H9 (cell line): ENCODE results near the gene ZNF408. TPM values are rescaled to one million over a fixed set of nuclear protein-coding genes. Genes with fewer than 3 reads are reported as not detected.

Source experiments
- DNase-seq: peaks from one replicate; pipeline ENCODE4 v3.0.0-alpha.2; 2017
- H2AFZ ChIP-seq: one replicate; pipeline ENCODE4 v1.6.1; 2013; ENCODE audit warnings: mild to moderate bottlenecking, low read length, control low read depth, moderate library complexity
- H2AK5ac ChIP-seq: 2 replicates; pipeline ENCODE4 v1.6.1; 2013; ENCODE audit warnings: low read length, control low read depth, mixed read lengths; ENCODE audit not compliant: insufficient read length
- H2BK120ac ChIP-seq: one replicate; pipeline ENCODE4 v1.6.1; 2013; ENCODE audit warnings: low read depth, mild to moderate bottlenecking, low read length, control low read depth, inconsistent platforms; ENCODE audit not compliant: poor library complexity, severe bottlenecking
- H2BK12ac ChIP-seq: 2 replicates; pipeline ENCODE4 v1.6.1; 2013; ENCODE audit warnings: low read length, control low read depth, mixed read lengths, low read depth; ENCODE audit not compliant: insufficient read length
- H2BK15ac ChIP-seq: 2 replicates; pipeline ENCODE4 v1.6.1; 2013; ENCODE audit warnings: low read depth, low read length, control low read depth
- H2BK20ac ChIP-seq: one replicate; pipeline ENCODE4 v1.6.1; 2013; ENCODE audit warnings: low read depth, mild to moderate bottlenecking, low read length, control low read depth, inconsistent platforms; ENCODE audit not compliant: poor library complexity, severe bottlenecking
- H2BK5ac ChIP-seq: 2 replicates; pipeline ENCODE4 v1.6.1; 2013; ENCODE audit warnings: low read length, control low read depth, mixed read lengths; ENCODE audit not compliant: insufficient read length
- H3K14ac ChIP-seq: 2 replicates; pipeline ENCODE4 v1.6.1; 2013; ENCODE audit warnings: low read length, control low read depth; ENCODE audit not compliant: insufficient read depth
- H3K18ac ChIP-seq: 2 replicates; pipeline ENCODE4 v1.6.1; 2013; ENCODE audit warnings: low read depth, mild to moderate bottlenecking, mixed read lengths, low read length, control low read depth; ENCODE audit not compliant: insufficient read length
- H3K23ac ChIP-seq: 2 replicates; pipeline ENCODE4 v1.6.1; 2013; ENCODE audit warnings: low read length, control low read depth, mixed read lengths, low read depth; ENCODE audit not compliant: insufficient read length
- H3K23me2 ChIP-seq: 2 replicates; pipeline ENCODE4 v1.6.1; 2013; ENCODE audit warnings: low read depth, mild to moderate bottlenecking, mixed read lengths, low read length, control low read depth; ENCODE audit not compliant: insufficient read length, poor library complexity, severe bottlenecking
- H3K27ac ChIP-seq: 2 replicates; pipeline ENCODE4 v1.5.1; 2013; ENCODE audit warnings: low read length, control low read depth, mixed read lengths, low read depth; ENCODE audit not compliant: insufficient read length
- H3K27me3 ChIP-seq: 2 replicates; pipeline ENCODE4 v1.6.1; 2013; ENCODE audit warnings: low read length, control low read depth, inconsistent platforms; ENCODE audit not compliant: insufficient read depth
- H3K4ac ChIP-seq: 2 replicates; pipeline ENCODE4 v1.6.1; 2013; ENCODE audit warnings: low read depth, mild to moderate bottlenecking, control low read depth, inconsistent platforms, low read length, moderate library complexity
- H3K4me1 ChIP-seq: 2 replicates; pipeline ENCODE4 v1.6.1; 2013; ENCODE audit warnings: low read length, control low read depth, inconsistent platforms; ENCODE audit not compliant: insufficient read depth
- H3K4me2 ChIP-seq: 2 replicates; pipeline ENCODE4 v1.6.1; 2013; ENCODE audit warnings: low read length, control low read depth, mixed read lengths; ENCODE audit not compliant: insufficient read length, insufficient read depth
- H3K56ac ChIP-seq: 2 replicates; pipeline ENCODE4 v1.6.1; 2013; ENCODE audit warnings: low read depth, mild to moderate bottlenecking, mixed read lengths, low read length, control low read depth; ENCODE audit not compliant: insufficient read length
- H3K79me1 ChIP-seq: 2 replicates; pipeline ENCODE4 v1.6.1; 2013; ENCODE audit warnings: low read depth, mild to moderate bottlenecking, moderate library complexity, low read length, control low read depth, inconsistent platforms; ENCODE audit not compliant: insufficient read depth, poor library complexity, severe bottlenecking
- H3K79me2 ChIP-seq: 2 replicates; pipeline ENCODE4 v1.6.1; 2013; ENCODE audit warnings: low read length, control low read depth, inconsistent platforms; ENCODE audit not compliant: insufficient read depth
- H3K9ac ChIP-seq: 2 replicates; pipeline ENCODE4 v1.6.1; 2013; ENCODE audit warnings: low read length, control low read depth, mixed read lengths; ENCODE audit not compliant: insufficient read length; ENCODE audit errors: extremely low read depth
- H3K9me3 ChIP-seq: one replicate; pipeline ENCODE4 v1.6.1; 2013; ENCODE audit warnings: low read depth, low read length, inconsistent platforms; ENCODE audit not compliant: control insufficient read depth
- H3T11ph ChIP-seq: one replicate; pipeline ENCODE4 v1.6.1; 2013; ENCODE audit warnings: mild to moderate bottlenecking, low read length, control low read depth, inconsistent platforms
- H4K20me1 ChIP-seq: one replicate; pipeline ENCODE4 v1.6.1; 2013; ENCODE audit not compliant: control insufficient read depth, insufficient read length, insufficient read depth
- H4K5ac ChIP-seq: 2 replicates; pipeline ENCODE4 v1.6.1; 2013; ENCODE audit warnings: low read depth, mild to moderate bottlenecking, mixed read lengths, low read length, control low read depth; ENCODE audit not compliant: insufficient read length
- H4K8ac ChIP-seq: replicated peaks from 2 replicates; pipeline ENCODE4 v1.6.1; 2013; ENCODE audit warnings: low read length, control low read depth, mixed read lengths, low read depth; ENCODE audit not compliant: insufficient read length
- H4K91ac ChIP-seq: 2 replicates; pipeline ENCODE4 v1.6.1; 2013; ENCODE audit warnings: low read depth, mild to moderate bottlenecking, moderate library complexity, mixed read lengths, low read length, control low read depth; ENCODE audit not compliant: insufficient read length
- H3K27ac Mint-ChIP-seq, 3 experiments: 2 replicates in 2 of 3; 3 replicates in 1 of 3; pipeline ENCODE4 v1.8.0; 2020 to 2021; ENCODE audit warnings: mixed read lengths in 3 of 3, mild to moderate bottlenecking in 1 of 3, moderate library complexity in 1 of 3
- H3K27me3 Mint-ChIP-seq: 2 replicates; pipeline ENCODE4 v1.8.0; 2021; ENCODE audit warnings: low read depth, mild to moderate bottlenecking, moderate library complexity, mixed read lengths
- H3K36me3 Mint-ChIP-seq, 3 experiments: 2 replicates in 2 of 3; 3 replicates in 1 of 3; pipeline ENCODE4 v1.8.0; 2020 to 2021; ENCODE audit warnings: low read depth in 3 of 3, mixed read lengths in 3 of 3; ENCODE audit not compliant: insufficient read depth in 1 of 3
- H3K4me1 Mint-ChIP-seq, 2 experiments: 2 replicates each; pipeline ENCODE4 v1.8.0; 2020; ENCODE audit warnings: mixed read lengths in 2 of 2
- H3K4me3 Mint-ChIP-seq, 2 experiments: 2 replicates in 1 of 2; 3 replicates in 1 of 2; pipeline ENCODE4 v1.8.0; 2020 to 2021; ENCODE audit warnings: mild to moderate bottlenecking in 2 of 2, mixed read lengths in 2 of 2, moderate library complexity in 1 of 2
- H3K9me3 Mint-ChIP-seq, 2 experiments: 2 replicates in 1 of 2; 3 replicates in 1 of 2; pipeline ENCODE4 v1.8.0; 2020; ENCODE audit warnings: mild to moderate bottlenecking in 2 of 2, mixed read lengths in 2 of 2, moderate library complexity in 1 of 2
- CTCF ChIP-seq: fragments of 200-600 bp; sonication (generic); conservative IDR thresholded peaks from 3 replicates; pipeline ENCODE4 v1.8.0; 2021; ENCODE audit warnings: antibody characterized with exemption, mild to moderate bottlenecking
- WGBS: extraction: QIAGEN DNeasy Blood & Tissue Kit; methylation state at CpG from one replicate; pipeline ENCODE4 v1.1.7; 2013; ENCODE audit warnings: missing lambda C conversion rate, low lambda C conversion rate, mixed read lengths; ENCODE audit not compliant: insufficient read length; ENCODE audit errors: extremely low coverage; 5-methylcytosine and 5-hydroxymethylcytosine counted together
- microRNA-seq: library from miRNA; unstranded; fragments of <30 nt; microRNA quantifications from one replicate; pipeline ENCODE4, GENCODE V29; 2020; ENCODE audit warnings: borderline microRNAs expressed
- total RNA-seq: library from RNA; stranded (reverse); gene quantifications from 2 replicates; pipeline ENCODE4 v1.2.1, GENCODE V29; 2021

ZNF408 gene
- total RNA-seq, 1 experiment from 2014 or later = 16.6 TPM

- no peaks in the 10 kb centered on the region for H3K27me3 ChIP-seq
- no peak overlapping the region for H2BK20ac ChIP-seq
- Mint-ChIP-seq H3K4me1 (peaks cover 0 to 2% of the 10 kb centered on the region in 2 experiments; a peak in 2 of 4 replicates), H3K27ac (no peak overlapping the region), H3K36me3 (peaks cover 61 to 87% (median 81%) of the 10 kb centered on the region in 3 experiments; a peak in 6 of 7 replicates), H3K9me3 (no peaks in the 10 kb centered on the region), H3K27me3 (no peaks in the 10 kb centered on the region), H3K4me3 (no peak overlapping the region)
- H2BK5ac ChIP-seq = no peak overlapping the region
- no peak overlapping the region for H2BK120ac ChIP-seq
- no peak overlapping the region for H3K27ac ChIP-seq
- H3K4ac ChIP-seq = no peak overlapping the region
- H3K4me2 ChIP-seq = no peak overlapping the region
- H2BK12ac ChIP-seq = no peak overlapping the region
- no peak for DNase-seq
- H2AFZ ChIP-seq = no peak overlapping the region
- H3K9ac ChIP-seq = no peak overlapping the region
- H3K9me3 ChIP-seq = no peaks in the 10 kb centered on the region
- no peak overlapping the region for H3K56ac ChIP-seq
- H3K79me2 ChIP-seq = no peaks in the 10 kb centered on the region
- H3K4me1 ChIP-seq = no peaks in the 10 kb centered on the region
- no peak overlapping the region for H4K8ac ChIP-seq
- no peak for TF ChIP-seq CTCF
- H4K91ac ChIP-seq = no peak overlapping the region
- no peaks in the 10 kb centered on the region for H4K20me1 ChIP-seq
- WGBS = no CpG with 5 or more reads among the region's 6 CpGs
- no peak overlapping the region for H4K5ac ChIP-seq
- H3T11ph ChIP-seq = no peak overlapping the region
- H3K14ac ChIP-seq = no peak overlapping the region
- no peak overlapping the region for H2AK5ac ChIP-seq
- no peaks in the 10 kb centered on the region for H3K79me1 ChIP-seq
- no peak overlapping the region for H3K18ac ChIP-seq
- H2BK15ac ChIP-seq = no peak overlapping the region
- no peak overlapping the region for H3K23ac ChIP-seq
- no peaks in the 10 kb centered on the region for H3K23me2 ChIP-seq
These were observed 46.3 kb downstream of the ZNF408 start for GRCh38 chr11:46747150-46747549.

Small RNA genes lying within 50 kb of the gene (microRNA-seq; reads per million reads assigned to microRNA genes)
- gene MIR5582 = not detected

Other genes with a start within 250 kb of the ZNF408 start
- gene AMBRA1, start 107.0 kb upstream of the ZNF408 start, total RNA-seq = 37.5 and 40.0 TPM in 2 replicates
- 6.3 and 7.3 TPM in 2 replicates for gene HARBI1, start 83.8 kb upstream of the ZNF408 start, total RNA-seq
- gene ATG13, start 83.5 kb upstream of the ZNF408 start, total RNA-seq = 79.1 and 83.0 TPM in 2 replicates
- gene ARHGAP1, start 412 bp upstream of the ZNF408 start, total RNA-seq = 45.3 and 47.9 TPM in 2 replicates
- not detected in 2 replicates for gene F2, start 18.2 kb downstream of the ZNF408 start, total RNA-seq
- 172 and 190 TPM in 2 replicates for gene CKAP5, start 145.2 kb downstream of the ZNF408 start, total RNA-seq
- gene LRP4, start 217.5 kb downstream of the ZNF408 start, total RNA-seq = 11.3 and 11.6 TPM in 2 replicates
- 19.6 and 21.2 TPM in 2 replicates for gene CSTPP1, start 235.7 kb downstream of the ZNF408 start, total RNA-seq